ENCODE results near the gene PIK3C3.

PIK3C3 gene

DNA sequence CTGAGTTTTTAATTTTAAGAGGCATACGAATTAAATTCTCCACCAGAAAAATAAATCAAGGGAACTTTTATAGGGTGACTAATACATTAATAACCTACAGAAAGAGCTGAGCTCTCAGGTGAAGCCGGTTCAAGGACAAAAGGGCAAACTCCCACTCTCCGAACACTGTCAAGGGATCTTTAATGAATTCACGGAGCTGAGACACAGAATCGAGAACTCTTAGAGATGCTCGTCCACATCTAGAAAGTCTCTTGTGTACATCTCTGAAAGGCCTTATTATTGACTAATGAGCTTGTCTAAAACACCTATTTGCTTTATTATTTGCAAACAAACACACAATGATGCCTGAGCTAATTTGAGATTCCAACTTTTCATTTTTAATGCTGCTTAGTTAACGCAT lies 33.3 kb upstream of the PIK3C3 start:
- TF ChIP-seq TCF12 (IDR thresholded peaks at IDR 0.05; ENCODE audit: low read depth) (no peak), EGR1 (IDR thresholded peaks at IDR 0.05) (no peak), CREB1 (IDR thresholded peaks at IDR 0.05; ENCODE audit: low read depth) (no peak), RAD21 (IDR thresholded peaks at IDR 0.05; ENCODE audit: low read depth) (no peak), ZBTB7A (IDR thresholded peaks at IDR 0.05; ENCODE audit: low read depth) (no peak), TEAD4 (IDR thresholded peaks at IDR 0.05) (no peak), NFIC (IDR thresholded peaks at IDR 0.05) (no peak), FOXM1 (IDR thresholded peaks at IDR 0.05; ENCODE audit: borderline replicate concordance, low read depth) (no peak), EP300 (IDR thresholded peaks at IDR 0.05; ENCODE audit: borderline replicate concordance) (no peak)
- TF ChIP-seq, protein P1, sequence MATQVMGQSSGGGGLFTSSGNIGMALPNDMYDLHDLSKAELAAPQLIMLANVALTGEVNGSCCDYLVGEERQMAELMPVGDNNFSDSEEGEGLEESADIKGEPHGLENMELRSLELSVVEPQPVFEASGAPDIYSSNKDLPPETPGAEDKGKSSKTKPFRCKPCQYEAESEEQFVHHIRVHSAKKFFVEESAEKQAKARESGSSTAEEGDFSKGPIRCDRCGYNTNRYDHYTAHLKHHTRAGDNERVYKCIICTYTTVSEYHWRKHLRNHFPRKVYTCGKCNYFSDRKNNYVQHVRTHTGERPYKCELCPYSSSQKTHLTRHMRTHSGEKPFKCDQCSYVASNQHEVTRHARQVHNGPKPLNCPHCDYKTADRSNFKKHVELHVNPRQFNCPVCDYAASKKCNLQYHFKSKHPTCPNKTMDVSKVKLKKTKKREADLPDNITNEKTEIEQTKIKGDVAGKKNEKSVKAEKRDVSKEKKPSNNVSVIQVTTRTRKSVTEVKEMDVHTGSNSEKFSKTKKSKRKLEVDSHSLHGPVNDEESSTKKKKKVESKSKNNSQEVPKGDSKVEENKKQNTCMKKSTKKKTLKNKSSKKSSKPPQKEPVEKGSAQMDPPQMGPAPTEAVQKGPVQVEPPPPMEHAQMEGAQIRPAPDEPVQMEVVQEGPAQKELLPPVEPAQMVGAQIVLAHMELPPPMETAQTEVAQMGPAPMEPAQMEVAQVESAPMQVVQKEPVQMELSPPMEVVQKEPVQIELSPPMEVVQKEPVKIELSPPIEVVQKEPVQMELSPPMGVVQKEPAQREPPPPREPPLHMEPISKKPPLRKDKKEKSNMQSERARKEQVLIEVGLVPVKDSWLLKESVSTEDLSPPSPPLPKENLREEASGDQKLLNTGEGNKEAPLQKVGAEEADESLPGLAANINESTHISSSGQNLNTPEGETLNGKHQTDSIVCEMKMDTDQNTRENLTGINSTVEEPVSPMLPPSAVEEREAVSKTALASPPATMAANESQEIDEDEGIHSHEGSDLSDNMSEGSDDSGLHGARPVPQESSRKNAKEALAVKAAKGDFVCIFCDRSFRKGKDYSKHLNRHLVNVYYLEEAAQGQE (IDR thresholded peaks at IDR 0.05; ENCODE audit: low read depth): no peak
- TF ChIP-seq, protein P2, sequence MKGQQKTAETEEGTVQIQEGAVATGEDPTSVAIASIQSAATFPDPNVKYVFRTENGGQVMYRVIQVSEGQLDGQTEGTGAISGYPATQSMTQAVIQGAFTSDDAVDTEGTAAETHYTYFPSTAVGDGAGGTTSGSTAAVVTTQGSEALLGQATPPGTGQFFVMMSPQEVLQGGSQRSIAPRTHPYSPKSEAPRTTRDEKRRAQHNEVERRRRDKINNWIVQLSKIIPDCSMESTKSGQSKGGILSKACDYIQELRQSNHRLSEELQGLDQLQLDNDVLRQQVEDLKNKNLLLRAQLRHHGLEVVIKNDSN (IDR thresholded peaks at IDR 0.05): no peak

DNA sequence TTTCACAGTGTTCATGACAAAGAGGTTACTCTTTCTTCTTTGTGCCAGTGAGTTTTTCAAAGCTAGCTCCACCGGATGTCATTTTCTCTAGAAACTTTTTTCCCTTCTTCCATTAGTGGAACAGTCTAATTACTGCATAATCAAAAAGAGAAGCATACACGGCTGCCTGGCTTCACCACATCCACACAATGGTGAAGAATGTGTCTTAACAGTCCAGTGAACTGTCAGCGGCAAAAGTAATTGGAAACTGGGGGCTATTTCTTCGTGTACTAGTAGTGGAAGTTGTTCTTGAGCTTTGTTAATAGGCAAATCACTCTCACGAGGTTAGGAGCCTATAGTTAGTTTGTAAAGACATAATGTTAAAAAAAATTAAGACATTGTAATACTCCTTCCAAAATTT lies 32.9 kb upstream of the PIK3C3 start:
- TF ChIP-seq CEBPB (IDR thresholded peaks at IDR 0.05) (no peak), TCF12 (IDR thresholded peaks at IDR 0.05; ENCODE audit: low read depth) (no peak), NFIC (IDR thresholded peaks at IDR 0.05) (no peak), ZBTB7A (IDR thresholded peaks at IDR 0.05; ENCODE audit: low read depth) (no peak), EP300 (IDR thresholded peaks at IDR 0.05; ENCODE audit: borderline replicate concordance) (no peak), TAF1 (IDR thresholded peaks at IDR 0.05; ENCODE audit: low read depth) (no peak)
- TF ChIP-seq, protein P3, sequence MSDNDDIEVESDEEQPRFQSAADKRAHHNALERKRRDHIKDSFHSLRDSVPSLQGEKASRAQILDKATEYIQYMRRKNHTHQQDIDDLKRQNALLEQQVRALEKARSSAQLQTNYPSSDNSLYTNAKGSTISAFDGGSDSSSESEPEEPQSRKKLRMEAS (IDR thresholded peaks at IDR 0.05): no peak
- TF ChIP-seq, protein P1 (IDR thresholded peaks at IDR 0.05; ENCODE audit: low read depth): no peak
- TF ChIP-seq, protein P2 (IDR thresholded peaks at IDR 0.05): no peak

DNA sequence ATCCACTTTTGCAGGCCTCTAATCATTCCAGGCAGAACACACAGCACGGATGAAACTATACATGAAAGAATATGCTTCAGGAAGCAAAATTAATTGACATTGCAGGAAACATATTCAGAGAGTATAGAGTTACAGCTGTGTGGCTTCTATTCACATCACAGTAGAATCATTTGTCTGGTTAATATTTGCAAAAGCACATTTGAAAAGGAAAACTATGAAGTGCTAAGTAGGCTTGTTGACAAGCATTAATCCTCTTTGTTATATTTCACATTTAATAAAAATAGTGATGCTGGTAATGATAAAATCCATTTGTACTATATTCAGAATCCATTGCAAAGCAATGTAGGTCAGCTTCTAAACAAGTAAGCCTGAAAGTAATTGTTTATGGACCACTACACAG lies 32.2 kb upstream of the PIK3C3 start:
- TF ChIP-seq RAD21 (IDR thresholded peaks at IDR 0.05; ENCODE audit: low read depth) (no peak), ZBTB7A (IDR thresholded peaks at IDR 0.05; ENCODE audit: low read depth) (no peak)
- TF ChIP-seq, protein P3 (IDR thresholded peaks at IDR 0.05): no peak

DNA sequence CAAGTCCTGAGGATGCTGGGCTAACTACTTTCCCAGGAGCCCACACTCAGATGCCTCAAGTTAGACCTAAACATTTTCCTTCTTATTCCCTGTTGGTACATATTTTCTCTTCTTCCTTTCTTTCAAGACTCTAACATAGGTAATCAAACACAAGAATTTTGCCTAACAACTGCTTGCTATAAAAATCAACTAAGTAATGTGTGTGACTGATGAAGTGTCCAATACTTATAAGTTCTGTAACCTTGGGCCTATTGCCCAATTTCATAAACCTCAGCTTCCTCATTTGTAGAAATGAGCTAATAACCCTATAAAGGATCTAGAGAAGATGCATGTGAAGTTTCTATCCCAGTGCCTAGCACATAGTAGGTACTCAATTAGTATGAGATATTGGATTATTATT lies 31.6 kb upstream of the PIK3C3 start:
- TF ChIP-seq, protein P1 (IDR thresholded peaks at IDR 0.05; ENCODE audit: low read depth): no peak
- TF ChIP-seq TAF1 (IDR thresholded peaks at IDR 0.05; ENCODE audit: low read depth) (no peak), FOXM1 (IDR thresholded peaks at IDR 0.05; ENCODE audit: borderline replicate concordance, low read depth) (no peak), RAD21 (IDR thresholded peaks at IDR 0.05; ENCODE audit: low read depth) (no peak), TEAD4 (IDR thresholded peaks at IDR 0.05) (no peak), YY1 (IDR thresholded peaks at IDR 0.05; ENCODE audit: low read depth) (no peak), CEBPB (IDR thresholded peaks at IDR 0.05) (no peak), EGR1 (IDR thresholded peaks at IDR 0.05) (no peak), TCF12 (IDR thresholded peaks at IDR 0.05; ENCODE audit: low read depth) (no peak), EP300 (IDR thresholded peaks at IDR 0.05; ENCODE audit: borderline replicate concordance) (no peak), ZBTB7A (IDR thresholded peaks at IDR 0.05; ENCODE audit: low read depth) (no peak), CREB1 (IDR thresholded peaks at IDR 0.05; ENCODE audit: low read depth) (no peak), NFIC (IDR thresholded peaks at IDR 0.05) (no peak)
- TF ChIP-seq, protein P2 (IDR thresholded peaks at IDR 0.05): no peak
- TF ChIP-seq, protein P3 (IDR thresholded peaks at IDR 0.05): no peak
